HG02678 (cell line): ENCODE data around the gene SUSD2.
"Not testable (repeated sequence)": the region's sequence is repeated elsewhere in the genome, so short reads cannot be mapped to it uniquely, and the experiment has no call there.

Experiments
- ATAC-seq: cut with Tn5 transposase; IDR thresholded peaks from one replicate; pipeline ENCODE4 v1.9.1; 2021; ENCODE audit warnings: mild to moderate bottlenecking, moderate library complexity; ENCODE audit not compliant: unreplicated experiment

SUSD2 gene

GRCh38 chr22:24171822-24172221 is 9.5 kb upstream of the SUSD2 start:
- no peak for ATAC-seq

GRCh38 chr22:24175160-24175808 is 6.0 kb upstream of the SUSD2 start:
- no peak for ATAC-seq

- ATAC-seq, result no peak
Observed at GRCh38 chr22:24176040-24176439, 5.2 kb upstream of the SUSD2 start.

GRCh38 chr22:24176630-24177029 is 4.7 kb upstream of the SUSD2 start:
- ATAC-seq, result no peak

GRCh38 chr22:24177045-24177444 is 4.2 kb upstream of the SUSD2 start:
- no peak for ATAC-seq

- ATAC-seq, result no peak
Observed at GRCh38 chr22:24177456-24177855, 3.8 kb upstream of the SUSD2 start.

GRCh38 chr22:24178021-24178431 is 3.3 kb upstream of the SUSD2 start:
- no peak for ATAC-seq

- ATAC-seq, result no peak
Observed at GRCh38 chr22:24178502-24179440, 2.5 kb upstream of the SUSD2 start.

- no peak for ATAC-seq
Observed at GRCh38 chr22:24179478-24180210, 1.6 kb upstream of the SUSD2 start.

- ATAC-seq, result no peak
Observed at GRCh38 chr22:24180316-24181087, 785 bp upstream of the SUSD2 start.

GRCh38 chr22:24181996-24182899 is 961 bp downstream of the SUSD2 start:
- no peak for ATAC-seq

- not testable (repeated sequence) for ATAC-seq
Observed at GRCh38 chr22:24182900-24183246, 1.6 kb downstream of the SUSD2 start.

- no peak for ATAC-seq
Observed at GRCh38 chr22:24183321-24184031, 2.2 kb downstream of the SUSD2 start.

- ATAC-seq, result no peak
Observed at GRCh38 chr22:24184057-24184798, 2.9 kb downstream of the SUSD2 start.

- ATAC-seq, result no peak
Observed at GRCh38 chr22:24185001-24185500, 3.8 kb downstream of the SUSD2 start.

GRCh38 chr22:24185501-24186351 is 4.4 kb downstream of the SUSD2 start:
- ATAC-seq, result no peak

GRCh38 chr22:24186352-24186740 is 5.1 kb downstream of the SUSD2 start:
- no peak for ATAC-seq
